Testis (tissue), 2 donors: Measurements from ENCODE around the gene GRWD1.

Experiments
- CTCF ChIP-seq, 3 experiments: fragments of 450-650 bp in 2 of 3; fragments of 200-600 bp in 1 of 3; sonication (generic) in 1 of 3; IDR thresholded peaks; one replicate each; pipeline ENCODE4 v1.5.1; 2016 to 2019; ENCODE audit warnings: antibody characterized with exemption in 3 of 3, mild to moderate bottlenecking in 2 of 3, moderate library complexity in 1 of 3
- POLR2A ChIP-seq: fragments of 450-650 bp; IDR thresholded peaks from one replicate; pipeline ENCODE4 v1.6.1; 2017; ENCODE audit warnings: antibody characterized with exemption, mild to moderate bottlenecking, moderate library complexity

- no peak for TF ChIP-seq CTCF (IDR thresholded peaks at IDR 0.05)
- TF ChIP-seq POLR2A, result no peak
These were observed 49.6 kb upstream of the GRWD1 start for GRCh38 chr19:48396016-48396823.
